HepG2 (cell line): Measurements from ENCODE around the gene KPNB1. TPM values are rescaled to one million over a fixed set of nuclear protein-coding genes. Genes with fewer than 3 reads are reported as not detected.

Experiments used
- FOSL2 ChIP-seq: sonication (generic); formaldehyde crosslinking; IDR thresholded peaks from 2 replicates; pipeline ENCODE4 v1.4.0; 2020; ENCODE audit warnings: missing genetic modification reagents
- FOXK2 ChIP-seq: fragments of 450-650 bp; IDR thresholded peaks from 2 replicates; pipeline ENCODE4 v1.6.1; 2016
- GLI4 ChIP-seq: sonication (generic); formaldehyde crosslinking; IDR thresholded peaks from 2 replicates; pipeline ENCODE4 v1.5.1; 2020; ENCODE audit warnings: missing genetic modification reagents, mild to moderate bottlenecking, moderate library complexity, borderline replicate concordance
- GZF1 ChIP-seq: sonication (generic); formaldehyde crosslinking; IDR thresholded peaks from 2 replicates; pipeline ENCODE4 v1.5.1; 2020; ENCODE audit warnings: mild to moderate bottlenecking, missing genetic modification reagents
- HOXA7 ChIP-seq: sonication (generic); formaldehyde crosslinking; IDR thresholded peaks from 2 replicates; pipeline ENCODE4 v1.8.1; 2022; ENCODE audit warnings: mild to moderate bottlenecking, missing genetic modification reagents, moderate library complexity
- NFKBIZ ChIP-seq: IDR thresholded peaks from 2 replicates; pipeline ENCODE4 v1.6.1; 2018; ENCODE audit warnings: missing genetic modification reagents, missing compliant biosample characterization
- PTBP1 ChIP-seq: fragments of 200-400 bp; formaldehyde crosslinking; IDR thresholded peaks from 2 replicates; pipeline ENCODE4 v1.6.1; 2018; ENCODE audit warnings: low read length, low read depth; ENCODE audit not compliant: poor library complexity, severe bottlenecking
- SIN3A ChIP-seq: IDR thresholded peaks from 2 replicates; pipeline ENCODE4 v1.6.1; 2011; ENCODE audit warnings: low read depth, mild to moderate bottlenecking, control low read depth, low read length, borderline replicate concordance
- SMC3 ChIP-seq: IDR thresholded peaks from 2 replicates; pipeline ENCODE4 v1.6.1; 2011; ENCODE audit warnings: low read length, improper control_type of control experiment
- ZFYVE20 ChIP-seq: sonication (generic); formaldehyde crosslinking; IDR thresholded peaks from 2 replicates; pipeline ENCODE4 v1.8.0; 2023; ENCODE audit warnings: low read depth, mild to moderate bottlenecking, moderate library complexity, missing genetic modification reagents, borderline replicate concordance
- ZNF605 ChIP-seq: sonication (generic); formaldehyde crosslinking; IDR thresholded peaks from 2 replicates; pipeline ENCODE4 v1.8.0; 2022; ENCODE audit warnings: mild to moderate bottlenecking, missing genetic modification reagents
- polyA plus RNA-seq, 8 experiments: library from polyadenylated mRNA; depleted of rRNA in 3 of 8; stranded (reverse) in 7 of 8; unstranded in 1 of 8; fragments of >200 nt; fragmentation: Illumina TruSeq in 4 of 8; extraction: Trizol in 4 of 8; gene quantifications; 2 replicates each; pipeline versions ENCODE4 v1.2.1 to v1.2.3, GENCODE V29; 2011 to 2016; ENCODE audit warnings: low read depth in 4 of 8, missing spikeins in 1 of 8, mixed read lengths in 1 of 8; ENCODE audit not compliant: insufficient read depth in 1 of 8
- total RNA-seq, 5 experiments: library from RNA; depleted of rRNA; stranded (reverse); fragments of >200 nt; fragmentation: Illumina TruSeq; extraction: Trizol; gene quantifications; 2 replicates each; pipeline ENCODE4 v1.2.3, GENCODE V29; 2016; ENCODE audit warnings: low read depth in 1 of 5
- TF ChIP-seq, protein P1 (sequence below): sonication (generic); IDR thresholded peaks from 2 replicates; pipeline ENCODE4 v1.6.1; 2016; ENCODE audit warnings: low read depth, borderline replicate concordance
- TF ChIP-seq, protein P2 (sequence below): sonication (generic); formaldehyde crosslinking; IDR thresholded peaks from 2 replicates; pipeline ENCODE4 v1.4.0; 2020; ENCODE audit warnings: missing genetic modification reagents
- TF ChIP-seq, protein P3 (sequence below): sonication (generic); formaldehyde crosslinking; IDR thresholded peaks from 2 replicates; pipeline ENCODE4 v1.5.0; 2020; ENCODE audit warnings: mild to moderate bottlenecking, missing genetic modification reagents
- TF ChIP-seq, protein P4 (sequence below): IDR thresholded peaks from 2 replicates; pipeline ENCODE4 v1.6.1; 2016; ENCODE audit warnings: low read depth, borderline replicate concordance
- TF ChIP-seq, protein P5 (sequence below): sonication (generic); formaldehyde crosslinking; conservative IDR thresholded peaks from 2 replicates; pipeline ENCODE4 v1.4.0; 2020; ENCODE audit warnings: missing genetic modification reagents
- TF ChIP-seq, protein P6 (sequence below): sonication (generic); formaldehyde crosslinking; IDR thresholded peaks from 2 replicates; pipeline ENCODE4 v1.5.0; 2020; ENCODE audit warnings: mild to moderate bottlenecking, low read depth, missing genetic modification reagents, borderline replicate concordance
- TF ChIP-seq, protein P7 (sequence below): sonication (generic); formaldehyde crosslinking; conservative IDR thresholded peaks from 2 replicates; pipeline ENCODE4 v1.5.0; 2020; ENCODE audit warnings: missing genetic modification reagents
- TF ChIP-seq, protein P8 (sequence below): IDR thresholded peaks from 2 replicates; pipeline ENCODE4 v1.6.1; 2016; ENCODE audit warnings: missing biosample characterization, missing genetic modification reagents, low read depth

Gene KPNB1
- total and polyA plus RNA-seq, 2 of the 13 experiments (the other 11 are each of a cell fraction or from before 2014, with no cell fraction given): 164 to 424 TPM

DNA sequence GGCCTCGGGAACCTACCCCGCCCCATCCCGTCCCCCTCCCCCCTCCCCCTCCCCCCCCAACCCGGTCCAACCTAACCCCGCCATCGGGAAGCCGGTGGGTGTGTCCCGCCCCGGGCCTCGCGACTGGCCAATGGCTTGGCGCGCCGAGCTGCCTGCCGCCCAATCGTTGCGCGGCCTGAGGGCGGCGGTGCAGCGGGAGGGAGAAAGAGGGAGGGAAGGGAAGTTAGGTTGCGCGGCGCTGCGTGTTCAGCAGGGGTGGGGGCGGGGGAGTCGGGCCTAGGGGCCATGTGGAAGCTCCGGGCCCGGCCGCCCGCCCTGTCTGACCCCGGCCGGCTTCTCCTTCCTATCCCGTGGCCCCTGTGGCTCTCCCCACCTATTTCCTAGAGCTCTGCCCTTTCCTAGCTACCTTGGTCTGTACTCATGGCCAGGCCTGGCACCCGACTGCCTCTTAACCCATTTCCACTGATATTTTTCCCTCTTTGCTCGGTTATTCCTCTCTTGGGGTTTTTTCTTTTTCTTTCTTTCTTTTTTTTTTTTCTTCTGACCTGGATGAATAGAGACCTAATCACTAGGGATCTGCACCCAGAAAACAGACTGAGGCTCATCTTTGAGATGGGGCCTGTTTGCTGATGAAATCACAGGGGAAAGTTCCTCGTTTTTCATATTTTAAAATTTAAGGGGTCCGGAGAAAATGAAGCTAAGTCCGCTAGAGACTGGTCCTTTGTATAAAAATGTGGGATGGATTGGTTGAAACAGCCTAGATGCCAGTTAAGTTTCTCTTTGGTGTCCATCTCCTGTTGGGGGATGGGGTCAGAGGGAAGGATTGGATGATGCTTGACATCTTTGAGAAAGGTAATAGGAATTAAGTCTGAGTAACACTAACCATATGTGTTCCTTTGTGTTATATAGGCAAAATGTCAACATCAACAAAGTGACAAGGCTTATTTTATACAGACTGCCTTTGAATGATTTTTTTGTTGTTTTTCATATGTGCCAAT, 1.1 kb downstream of the KPNB1 start (continued):
- peak; percentile 75; the same call in 1 of the 2 replicates for TF ChIP-seq GZF1 (CRISPR knock-in tag)
- TF ChIP-seq, protein P1, sequence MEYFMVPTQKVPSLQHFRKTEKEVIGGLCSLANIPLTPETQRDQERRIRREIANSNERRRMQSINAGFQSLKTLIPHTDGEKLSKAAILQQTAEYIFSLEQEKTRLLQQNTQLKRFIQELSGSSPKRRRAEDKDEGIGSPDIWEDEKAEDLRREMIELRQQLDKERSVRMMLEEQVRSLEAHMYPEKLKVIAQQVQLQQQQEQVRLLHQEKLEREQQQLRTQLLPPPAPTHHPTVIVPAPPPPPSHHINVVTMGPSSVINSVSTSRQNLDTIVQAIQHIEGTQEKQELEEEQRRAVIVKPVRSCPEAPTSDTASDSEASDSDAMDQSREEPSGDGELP: no peak
- TF ChIP-seq FOSL2: peak; percentile 36; the same call in 1 of the 2 replicates
- no peak for TF ChIP-seq HOXA7 (CRISPR knock-in tag)
- TF ChIP-seq, protein P2, sequence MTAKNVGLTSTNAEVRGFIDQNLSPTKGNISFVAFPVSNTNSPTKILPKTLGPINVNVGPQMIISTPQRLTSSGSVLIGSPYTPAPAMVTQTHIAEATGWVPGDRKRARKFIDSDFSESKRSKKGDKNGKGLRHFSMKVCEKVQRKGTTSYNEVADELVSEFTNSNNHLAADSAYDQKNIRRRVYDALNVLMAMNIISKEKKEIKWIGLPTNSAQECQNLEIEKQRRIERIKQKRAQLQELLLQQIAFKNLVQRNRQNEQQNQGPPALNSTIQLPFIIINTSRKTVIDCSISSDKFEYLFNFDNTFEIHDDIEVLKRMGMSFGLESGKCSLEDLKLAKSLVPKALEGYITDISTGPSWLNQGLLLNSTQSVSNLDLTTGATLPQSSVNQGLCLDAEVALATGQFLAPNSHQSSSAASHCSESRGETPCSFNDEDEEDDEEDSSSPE (CRISPR knock-in tag): peak; percentile 94
- TF ChIP-seq, protein P3, sequence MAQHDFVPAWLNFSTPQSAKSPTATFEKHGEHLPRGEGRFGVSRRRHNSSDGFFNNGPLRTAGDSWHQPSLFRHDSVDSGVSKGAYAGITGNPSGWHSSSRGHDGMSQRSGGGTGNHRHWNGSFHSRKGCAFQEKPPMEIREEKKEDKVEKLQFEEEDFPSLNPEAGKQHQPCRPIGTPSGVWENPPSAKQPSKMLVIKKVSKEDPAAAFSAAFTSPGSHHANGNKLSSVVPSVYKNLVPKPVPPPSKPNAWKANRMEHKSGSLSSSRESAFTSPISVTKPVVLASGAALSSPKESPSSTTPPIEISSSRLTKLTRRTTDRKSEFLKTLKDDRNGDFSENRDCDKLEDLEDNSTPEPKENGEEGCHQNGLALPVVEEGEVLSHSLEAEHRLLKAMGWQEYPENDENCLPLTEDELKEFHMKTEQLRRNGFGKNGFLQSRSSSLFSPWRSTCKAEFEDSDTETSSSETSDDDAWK (CRISPR knock-in tag): no peak
- TF ChIP-seq, protein P4, sequence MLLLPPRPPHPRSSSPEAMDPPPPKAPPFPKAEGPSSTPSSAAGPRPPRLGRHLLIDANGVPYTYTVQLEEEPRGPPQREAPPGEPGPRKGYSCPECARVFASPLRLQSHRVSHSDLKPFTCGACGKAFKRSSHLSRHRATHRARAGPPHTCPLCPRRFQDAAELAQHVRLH: no peak
- peak; percentile 87; the same call in 1 of the 2 replicates for TF ChIP-seq SIN3A
- no peak for TF ChIP-seq PTBP1
- no peak for TF ChIP-seq GLI4 (CRISPR knock-in tag)
- TF ChIP-seq ZFYVE20 (CRISPR knock-in tag): no peak; the same call in 1 of the 2 replicates
- TF ChIP-seq NFKBIZ (CRISPR knock-in tag): no peak; the same call in 1 of the 2 replicates
- TF ChIP-seq, protein P5, sequence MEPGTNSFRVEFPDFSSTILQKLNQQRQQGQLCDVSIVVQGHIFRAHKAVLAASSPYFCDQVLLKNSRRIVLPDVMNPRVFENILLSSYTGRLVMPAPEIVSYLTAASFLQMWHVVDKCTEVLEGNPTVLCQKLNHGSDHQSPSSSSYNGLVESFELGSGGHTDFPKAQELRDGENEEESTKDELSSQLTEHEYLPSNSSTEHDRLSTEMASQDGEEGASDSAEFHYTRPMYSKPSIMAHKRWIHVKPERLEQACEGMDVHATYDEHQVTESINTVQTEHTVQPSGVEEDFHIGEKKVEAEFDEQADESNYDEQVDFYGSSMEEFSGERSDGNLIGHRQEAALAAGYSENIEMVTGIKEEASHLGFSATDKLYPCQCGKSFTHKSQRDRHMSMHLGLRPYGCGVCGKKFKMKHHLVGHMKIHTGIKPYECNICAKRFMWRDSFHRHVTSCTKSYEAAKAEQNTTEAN: no peak
- TF ChIP-seq, protein P6, sequence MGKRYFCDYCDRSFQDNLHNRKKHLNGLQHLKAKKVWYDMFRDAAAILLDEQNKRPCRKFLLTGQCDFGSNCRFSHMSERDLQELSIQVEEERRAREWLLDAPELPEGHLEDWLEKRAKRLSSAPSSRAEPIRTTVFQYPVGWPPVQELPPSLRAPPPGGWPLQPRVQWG: no peak
- TF ChIP-seq SMC3: no peak
- TF ChIP-seq, protein P7, sequence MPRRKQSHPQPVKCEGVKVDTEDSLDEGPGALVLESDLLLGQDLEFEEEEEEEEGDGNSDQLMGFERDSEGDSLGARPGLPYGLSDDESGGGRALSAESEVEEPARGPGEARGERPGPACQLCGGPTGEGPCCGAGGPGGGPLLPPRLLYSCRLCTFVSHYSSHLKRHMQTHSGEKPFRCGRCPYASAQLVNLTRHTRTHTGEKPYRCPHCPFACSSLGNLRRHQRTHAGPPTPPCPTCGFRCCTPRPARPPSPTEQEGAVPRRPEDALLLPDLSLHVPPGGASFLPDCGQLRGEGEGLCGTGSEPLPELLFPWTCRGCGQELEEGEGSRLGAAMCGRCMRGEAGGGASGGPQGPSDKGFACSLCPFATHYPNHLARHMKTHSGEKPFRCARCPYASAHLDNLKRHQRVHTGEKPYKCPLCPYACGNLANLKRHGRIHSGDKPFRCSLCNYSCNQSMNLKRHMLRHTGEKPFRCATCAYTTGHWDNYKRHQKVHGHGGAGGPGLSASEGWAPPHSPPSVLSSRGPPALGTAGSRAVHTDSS: no peak
- TF ChIP-seq ZNF605 (CRISPR knock-in tag): no peak; the same call in 1 of the 2 replicates
- TF ChIP-seq FOXK2: no peak
- TF ChIP-seq, protein P8, sequence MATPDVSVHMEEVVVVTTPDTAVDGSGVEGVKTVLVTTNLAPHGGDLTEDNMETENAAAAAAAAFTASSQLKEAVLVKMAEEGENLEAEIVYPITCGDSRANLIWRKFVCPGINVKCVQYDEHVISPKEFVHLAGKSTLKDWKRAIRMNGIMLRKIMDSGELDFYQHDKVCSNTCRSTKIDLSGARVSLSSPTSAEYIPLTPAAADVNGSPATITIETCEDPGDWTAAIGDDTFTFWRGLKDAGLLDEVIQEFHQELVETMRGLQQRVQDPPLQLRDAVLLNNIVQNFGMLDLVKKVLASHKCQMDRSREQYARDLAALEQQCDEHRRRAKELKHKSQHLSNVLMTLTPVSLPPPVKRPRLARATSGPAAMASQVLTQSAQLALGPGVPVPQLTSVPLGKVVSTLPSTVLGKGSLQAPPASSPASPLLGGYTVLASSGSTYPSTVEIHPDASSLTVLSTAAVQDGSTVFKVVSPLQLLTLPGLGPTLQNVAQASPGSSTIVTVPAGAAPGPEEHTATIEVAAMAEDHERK (CRISPR knock-in tag): 0 out of 2 replicates have a peak, but pooled peaks have one; percentile 54
